ENCODE data around the gene SEMA3F.

DNA sequence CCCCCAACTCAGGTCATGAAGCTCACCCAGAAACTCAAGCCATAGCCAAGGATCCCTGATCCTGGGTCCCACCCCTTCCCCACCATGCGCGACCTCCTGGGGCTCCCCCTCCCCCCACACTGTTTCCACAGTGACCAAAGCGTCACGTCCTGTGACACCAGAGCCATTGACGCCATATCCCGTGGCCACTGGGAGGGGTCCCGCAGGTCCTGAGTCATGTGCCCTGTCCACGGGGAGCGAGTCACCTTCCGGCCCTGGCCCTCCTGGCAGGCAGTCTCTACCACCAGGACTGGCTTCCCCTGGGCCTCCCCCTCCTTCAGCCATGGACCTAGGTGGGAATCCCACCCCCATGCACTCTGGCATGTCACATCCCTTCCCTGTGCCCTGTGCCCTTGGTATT, 15.6 kb downstream of the SEMA3F start:
- TF ChIP-seq, protein P1, sequence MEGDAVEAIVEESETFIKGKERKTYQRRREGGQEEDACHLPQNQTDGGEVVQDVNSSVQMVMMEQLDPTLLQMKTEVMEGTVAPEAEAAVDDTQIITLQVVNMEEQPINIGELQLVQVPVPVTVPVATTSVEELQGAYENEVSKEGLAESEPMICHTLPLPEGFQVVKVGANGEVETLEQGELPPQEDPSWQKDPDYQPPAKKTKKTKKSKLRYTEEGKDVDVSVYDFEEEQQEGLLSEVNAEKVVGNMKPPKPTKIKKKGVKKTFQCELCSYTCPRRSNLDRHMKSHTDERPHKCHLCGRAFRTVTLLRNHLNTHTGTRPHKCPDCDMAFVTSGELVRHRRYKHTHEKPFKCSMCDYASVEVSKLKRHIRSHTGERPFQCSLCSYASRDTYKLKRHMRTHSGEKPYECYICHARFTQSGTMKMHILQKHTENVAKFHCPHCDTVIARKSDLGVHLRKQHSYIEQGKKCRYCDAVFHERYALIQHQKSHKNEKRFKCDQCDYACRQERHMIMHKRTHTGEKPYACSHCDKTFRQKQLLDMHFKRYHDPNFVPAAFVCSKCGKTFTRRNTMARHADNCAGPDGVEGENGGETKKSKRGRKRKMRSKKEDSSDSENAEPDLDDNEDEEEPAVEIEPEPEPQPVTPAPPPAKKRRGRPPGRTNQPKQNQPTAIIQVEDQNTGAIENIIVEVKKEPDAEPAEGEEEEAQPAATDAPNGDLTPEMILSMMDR (IDR thresholded peaks at IDR 0.05; ENCODE audit: borderline replicate concordance, extremely low read depth, low read length, poor library complexity, severe bottlenecking), result no peak
- no peak for TF ChIP-seq EZH2 (IDR thresholded peaks at IDR 0.05; ENCODE audit: borderline replicate concordance, low read depth, low read length, severe bottlenecking)

Measured in DND-41 (cell line).